Measurements from ENCODE around the gene HOXC9. TPM values are rescaled to one million over a fixed set of nuclear protein-coding genes. Genes with fewer than 3 reads are reported as not detected.

Gene HOXC9
- total RNA-seq, 1 donor: not detected

Other genes starting within 250 kb of the HOXC9 start
- gene CISTR, start 248.2 kb upstream of the HOXC9 start, total RNA-seq: not detected
- not detected for gene HOXC13, start 61.3 kb upstream of the HOXC9 start, total RNA-seq
- gene HOXC12, start 45.3 kb upstream of the HOXC9 start, total RNA-seq: not detected
- gene HOXC11, start 27.0 kb upstream of the HOXC9 start, total RNA-seq: not detected
- not detected for gene HOTAIR, start 25.2 kb upstream of the HOXC9 start, total RNA-seq
- not detected for gene HOXC10, start 15.0 kb upstream of the HOXC9 start, total RNA-seq
- gene HOXC8, start 8.8 kb downstream of the HOXC9 start, total RNA-seq: not detected
- not detected for gene HOXC6, start 28.3 kb downstream of the HOXC9 start, total RNA-seq
- not detected for gene HOXC5, start 32.9 kb downstream of the HOXC9 start, total RNA-seq
- 0.42 TPM for gene HOXC4, start 53.7 kb downstream of the HOXC9 start, total RNA-seq
- 3.3 TPM for gene SMUG1, start 188.8 kb downstream of the HOXC9 start, total RNA-seq

Measured in mononuclear cell (primary cell).